IMR-90 (cell line): ENCODE data around the gene APPL2. TPM values are rescaled to one million over a fixed set of nuclear protein-coding genes. Genes with fewer than 3 reads are reported as not detected.

Source experiments
- ATAC-seq: fragments of 200-7000 bp; cut with Tn5 transposase; 2 replicates; pipeline ENCODE4 v1.9.1; 2020; ENCODE audit warnings: low read depth, mild to moderate bottlenecking, moderate library complexity
- BruUV-seq: library from RNA; stranded (reverse); fragments of 400-500 nt; replicated peaks from 2 replicates; lab custom pipeline; 2021; lab: Mats Ljungman, UMichigan
- CTCF ChIA-PET: fragments of 300-600 bp; formaldehyde crosslinking; extraction: SDS; loops from one replicate; lab custom pipeline; 2021; ENCODE audit warnings: antibody characterized with exemption; lab: Yijun Ruan, JAX
- POLR2A ChIA-PET: fragments of 300-600 bp; sonication (Branson Sonifier 250); formaldehyde crosslinking; loops from one replicate; lab custom pipeline; 2022; ENCODE audit warnings: antibody characterized with exemption; ENCODE audit not compliant: unreplicated experiment; lab: Charles Lee
- DNase-seq: peaks from one replicate; pipeline ENCODE4 v3.0.0; 2013
- H2AFZ ChIP-seq: replicated peaks from 2 replicates; pipeline ENCODE3; 2013; ENCODE audit warnings: low read length, mild to moderate bottlenecking; ENCODE audit not compliant: poor library complexity
- H2AK5ac ChIP-seq: 2 replicates; pipeline ENCODE4 v1.6.1; 2013; ENCODE audit warnings: low read depth, low read length, inconsistent platforms
- H2AK9ac ChIP-seq: replicated peaks from 2 replicates; pipeline ENCODE3; 2013; ENCODE audit warnings: mild to moderate bottlenecking, low read depth, low read length, moderate library complexity; ENCODE audit not compliant: poor library complexity
- H2BK120ac ChIP-seq: 2 replicates; pipeline ENCODE4 v1.6.1; 2013; ENCODE audit warnings: low read depth, low read length, inconsistent platforms
- H2BK15ac ChIP-seq: 3 replicates; pipeline ENCODE4 v1.6.1; 2013; ENCODE audit warnings: low read depth, low read length, inconsistent platforms
- H2BK20ac ChIP-seq: 2 replicates; pipeline ENCODE4 v1.6.1; 2013; ENCODE audit warnings: low read depth, mild to moderate bottlenecking, inconsistent platforms, low read length, moderate library complexity
- H2BK5ac ChIP-seq: 2 replicates; pipeline ENCODE4 v1.6.1; 2013; ENCODE audit warnings: mild to moderate bottlenecking, low read depth, low read length, inconsistent platforms; ENCODE audit not compliant: poor library complexity, severe bottlenecking
- H3K14ac ChIP-seq: replicated peaks from 2 replicates; pipeline ENCODE4 v1.6.1; 2013; ENCODE audit warnings: low read depth, low read length, inconsistent platforms
- H3K18ac ChIP-seq: 2 replicates; pipeline ENCODE4 v1.6.1; 2013; ENCODE audit warnings: low read depth, low read length, control low read depth
- H3K23ac ChIP-seq: 2 replicates; pipeline ENCODE4 v1.6.1; 2013; ENCODE audit warnings: low read depth, low read length, inconsistent platforms
- H3K27ac ChIP-seq: 2 replicates; pipeline ENCODE4 v1.5.1; 2013; ENCODE audit warnings: mild to moderate bottlenecking, control low read depth, low read length; ENCODE audit not compliant: insufficient read depth
- H3K27me3 ChIP-seq: 2 replicates; pipeline ENCODE4 v1.6.1; 2013; ENCODE audit warnings: low read length; ENCODE audit not compliant: control insufficient read depth, insufficient read depth
- H3K36me3 ChIP-seq: 2 replicates; pipeline ENCODE4 v1.6.1; 2013; ENCODE audit warnings: low read length, mixed read lengths; ENCODE audit not compliant: control insufficient read depth, insufficient read depth
- H3K4ac ChIP-seq: 2 replicates; pipeline ENCODE4 v1.6.1; 2013; ENCODE audit warnings: low read depth, low read length, inconsistent platforms
- H3K4me1 ChIP-seq: 2 replicates; pipeline ENCODE4 v1.6.1; 2013; ENCODE audit warnings: low read length, mixed read lengths; ENCODE audit not compliant: control insufficient read depth, insufficient read depth
- H3K4me2 ChIP-seq: 2 replicates; pipeline ENCODE4 v1.6.1; 2013; ENCODE audit warnings: low read depth, mild to moderate bottlenecking, control low read depth, low read length, moderate library complexity
- H3K4me3 ChIP-seq: 2 replicates; pipeline ENCODE4 v1.5.1; 2013; ENCODE audit warnings: low read depth, mild to moderate bottlenecking, control low read depth, low read length, moderate library complexity; ENCODE audit not compliant: insufficient read depth
- H3K56ac ChIP-seq: 2 replicates; pipeline ENCODE4 v1.6.1; 2013; ENCODE audit warnings: low read length, inconsistent platforms; ENCODE audit not compliant: insufficient read depth; ENCODE audit errors: extremely low read depth
- H3K79me1 ChIP-seq, 2 experiments: 2 replicates each; pipeline ENCODE4 v1.6.1; 2013; ENCODE audit warnings: low read length in 2 of 2, inconsistent platforms in 1 of 2, low read depth in 1 of 2
- H3K9ac ChIP-seq: 2 replicates; pipeline ENCODE4 v1.6.1; 2013; ENCODE audit warnings: low read depth, low read length, control low read depth
- H3K9me1 ChIP-seq: 2 replicates; pipeline ENCODE4 v1.6.1; 2013; ENCODE audit warnings: low read length, inconsistent platforms; ENCODE audit not compliant: insufficient read depth
- H3K9me3 ChIP-seq: 2 replicates; pipeline ENCODE4 v1.6.1; 2013; ENCODE audit warnings: low read length; ENCODE audit not compliant: control insufficient read depth, insufficient read depth
- H4K20me1 ChIP-seq: 2 replicates; pipeline ENCODE4 v1.6.1; 2013; ENCODE audit warnings: low read length, inconsistent platforms; ENCODE audit not compliant: insufficient read depth
- H4K5ac ChIP-seq: 2 replicates; pipeline ENCODE4 v1.6.1; 2013; ENCODE audit warnings: mild to moderate bottlenecking, low read depth, low read length, control low read depth
- H4K8ac ChIP-seq, 2 experiments: 2 replicates each; pipeline ENCODE4 v1.6.1; 2013; ENCODE audit warnings: low read depth in 2 of 2, low read length in 2 of 2, control low read depth in 1 of 2, inconsistent platforms in 1 of 2
- H4K91ac ChIP-seq: 2 replicates; pipeline ENCODE4 v1.6.1; 2013; ENCODE audit warnings: low read depth, low read length, inconsistent platforms; ENCODE audit not compliant: insufficient read depth
- BHLHE40 ChIP-seq: fragments of 150-350 bp; IDR thresholded peaks from 2 replicates; pipeline ENCODE4 v1.6.1; 2016; ENCODE audit warnings: mild to moderate bottlenecking, low read depth, low read length
- CEBPB ChIP-seq: IDR thresholded peaks from 2 replicates; pipeline ENCODE4 v1.6.1; 2012; ENCODE audit warnings: low read depth, low read length, improper control_type of control experiment
- CHD1 ChIP-seq: IDR thresholded peaks from 2 replicates; pipeline ENCODE4 v1.6.1; 2012; ENCODE audit warnings: low read depth, low read length, improper control_type of control experiment
- FOS ChIP-seq: fragments of 150-350 bp; IDR thresholded peaks from 2 replicates; pipeline ENCODE4 v1.6.1; 2016; ENCODE audit warnings: low read depth, low read length
- MAFK ChIP-seq: IDR thresholded peaks from 2 replicates; pipeline ENCODE4 v1.6.1; 2012; ENCODE audit warnings: low read depth, low read length, improper control_type of control experiment
- MAZ ChIP-seq: IDR thresholded peaks from 2 replicates; pipeline ENCODE4 v1.6.1; 2012; ENCODE audit warnings: low read depth, mild to moderate bottlenecking, low read length, improper control_type of control experiment, moderate library complexity, borderline replicate concordance
- NFE2L2 ChIP-seq: fragments of 150-350 bp; IDR thresholded peaks from 2 replicates; pipeline ENCODE4 v1.6.1; 2016; ENCODE audit warnings: low read depth, mild to moderate bottlenecking, low read length
- POLR2A ChIP-seq: IDR thresholded peaks from 2 replicates; pipeline ENCODE4 v1.6.1; 2012; ENCODE audit warnings: mild to moderate bottlenecking, low read depth, low read length
- RAD21 ChIP-seq: IDR thresholded peaks from 2 replicates; pipeline ENCODE4 v1.6.1; 2012; ENCODE audit warnings: low read length, improper control_type of control experiment
- RCOR1 ChIP-seq: IDR thresholded peaks from 2 replicates; pipeline ENCODE4 v1.6.1; 2012; ENCODE audit warnings: mild to moderate bottlenecking, low read length, improper control_type of control experiment; ENCODE audit not compliant: insufficient replicate concordance
- RFX5 ChIP-seq: IDR thresholded peaks from 2 replicates; pipeline ENCODE4 v1.8.0; 2012; ENCODE audit warnings: low read depth, mild to moderate bottlenecking, low read length, moderate library complexity
- SMC3 ChIP-seq: fragments of 150-350 bp; IDR thresholded peaks from 2 replicates; pipeline ENCODE4 v1.6.1; 2016; ENCODE audit warnings: low read depth, mild to moderate bottlenecking, antibody characterized with exemption, low read length, moderate library complexity
- WGBS, 2 experiments: methylation state at CpG; one replicate each; pipeline versions ENCODE4 v1.1.5 to v1.1.7; 2013; ENCODE audit warnings: missing lambda C conversion rate in 2 of 2; ENCODE audit not compliant: insufficient read length in 1 of 2; ENCODE audit errors: extremely low coverage in 2 of 2; 5-methylcytosine and 5-hydroxymethylcytosine counted together
- dilution Hi-C: fragments of 300-500 bp; cut with HindIII; formaldehyde crosslinking; loops from one replicate; pipeline ENCODE4 v1.14.3; 2018; ENCODE audit warnings: low sequenced_read_pairs; ENCODE audit not compliant: unreplicated experiment
- in situ Hi-C: fragments of 300-500 bp; cut with MboI; formaldehyde crosslinking; loops from 3 replicates; pipeline ENCODE4 v1.14.3; 2019; ENCODE audit warnings: low sequenced_read_pairs, inconsistent platforms, mixed read lengths
- intact Hi-C: fragments of 100-400 bp; cut with micrococcal nuclease; formaldehyde crosslinking; loops from 2 replicates; pipeline ENCODE4 v1.10.0; 2022
- polyA plus RNA-seq, 3 experiments: library from polyadenylated mRNA; depleted of rRNA; stranded (reverse); fragments of >200 nt; gene quantifications; 2 replicates each; pipeline ENCODE4 v1.2.3, GENCODE V29; 2012; ENCODE audit warnings: low replicate concordance in 1 of 3
- total RNA-seq: library from RNA; depleted of rRNA; stranded (reverse); fragments of >200 nt; gene quantifications from 2 replicates; pipeline ENCODE4 v1.2.3, GENCODE V29; 2012
- TF ChIP-seq, protein P1 (sequence below): fragments of 150-350 bp; IDR thresholded peaks from 2 replicates; pipeline ENCODE4 v1.6.1; 2017; ENCODE audit warnings: mild to moderate bottlenecking, antibody characterized with exemption, low read length, low read depth
- TF ChIP-seq, protein P2 (sequence below): conservative IDR thresholded peaks from 2 replicates; pipeline ENCODE4 v1.5.1; 2012; ENCODE audit warnings: mild to moderate bottlenecking, low read depth, low read length, improper control_type of control experiment

APPL2 gene
- total and polyA plus RNA-seq, 2 of the 4 experiments (the other 2 are of a cell fraction): 42.3 to 65.8 TPM

DNA sequence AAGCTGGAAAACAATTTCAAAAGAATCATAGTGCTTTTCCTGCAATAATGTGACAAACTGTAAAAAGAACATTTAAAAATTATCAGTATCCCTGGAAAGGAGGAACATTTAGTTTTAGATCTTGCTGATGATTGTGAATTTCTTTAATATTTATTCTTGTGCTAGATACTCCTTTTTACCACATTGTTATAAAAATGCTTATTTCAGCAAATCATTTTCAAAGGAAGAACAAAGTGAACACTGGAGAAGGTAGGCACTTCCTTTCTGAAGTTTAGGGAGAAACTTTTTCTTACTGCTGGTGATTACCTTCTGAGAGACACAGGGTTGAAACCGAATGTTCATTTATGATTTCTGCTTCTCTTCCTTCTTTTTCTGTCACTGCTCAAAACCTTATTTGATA is 49.4 kb upstream of the APPL2 start:
- no peaks in the 10 kb centered on the region for H3K79me1 ChIP-seq
- no peak overlapping the region for H4K8ac ChIP-seq
- H3K9me1 ChIP-seq: 0 out of 2 replicates have a peak, but pooled peaks cover 4% of the 10 kb centered on the region
- H4K5ac ChIP-seq: no peak overlapping the region
- H3K18ac ChIP-seq: no peak overlapping the region
- in situ Hi-C loops (no loop called here), dilution Hi-C loops (no loop called here), intact Hi-C loops (no loop called here)
- no peak overlapping the region for H2AK5ac ChIP-seq
- no peak overlapping the region for H2BK5ac ChIP-seq
- POLR2A ChIA-PET: no interaction called here
- H3K36me3 ChIP-seq: no peaks in the 10 kb centered on the region
- H3K9me3 ChIP-seq: no peaks in the 10 kb centered on the region
- no peak overlapping the region for H3K9ac ChIP-seq
- H3K4me1 ChIP-seq: no peaks in the 10 kb centered on the region; the same call in 1 of the 2 replicates
- no peak overlapping the region for H3K56ac ChIP-seq
- no peak for TF ChIP-seq RAD21
- no peak for TF ChIP-seq RFX5
- TF ChIP-seq CEBPB: no peak
- no peak for TF ChIP-seq SMC3
- TF ChIP-seq POLR2A: no peak
- TF ChIP-seq CHD1: no peak
- TF ChIP-seq MAFK: no peak
- no peak for TF ChIP-seq RCOR1
- TF ChIP-seq, protein P1, sequence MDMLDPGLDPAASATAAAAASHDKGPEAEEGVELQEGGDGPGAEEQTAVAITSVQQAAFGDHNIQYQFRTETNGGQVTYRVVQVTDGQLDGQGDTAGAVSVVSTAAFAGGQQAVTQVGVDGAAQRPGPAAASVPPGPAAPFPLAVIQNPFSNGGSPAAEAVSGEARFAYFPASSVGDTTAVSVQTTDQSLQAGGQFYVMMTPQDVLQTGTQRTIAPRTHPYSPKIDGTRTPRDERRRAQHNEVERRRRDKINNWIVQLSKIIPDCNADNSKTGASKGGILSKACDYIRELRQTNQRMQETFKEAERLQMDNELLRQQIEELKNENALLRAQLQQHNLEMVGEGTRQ: no peak
- no peak for TF ChIP-seq BHLHE40
- TF ChIP-seq NFE2L2: no peak
- TF ChIP-seq FOS: no peak
- no peak for TF ChIP-seq MAZ
- TF ChIP-seq, protein P2, sequence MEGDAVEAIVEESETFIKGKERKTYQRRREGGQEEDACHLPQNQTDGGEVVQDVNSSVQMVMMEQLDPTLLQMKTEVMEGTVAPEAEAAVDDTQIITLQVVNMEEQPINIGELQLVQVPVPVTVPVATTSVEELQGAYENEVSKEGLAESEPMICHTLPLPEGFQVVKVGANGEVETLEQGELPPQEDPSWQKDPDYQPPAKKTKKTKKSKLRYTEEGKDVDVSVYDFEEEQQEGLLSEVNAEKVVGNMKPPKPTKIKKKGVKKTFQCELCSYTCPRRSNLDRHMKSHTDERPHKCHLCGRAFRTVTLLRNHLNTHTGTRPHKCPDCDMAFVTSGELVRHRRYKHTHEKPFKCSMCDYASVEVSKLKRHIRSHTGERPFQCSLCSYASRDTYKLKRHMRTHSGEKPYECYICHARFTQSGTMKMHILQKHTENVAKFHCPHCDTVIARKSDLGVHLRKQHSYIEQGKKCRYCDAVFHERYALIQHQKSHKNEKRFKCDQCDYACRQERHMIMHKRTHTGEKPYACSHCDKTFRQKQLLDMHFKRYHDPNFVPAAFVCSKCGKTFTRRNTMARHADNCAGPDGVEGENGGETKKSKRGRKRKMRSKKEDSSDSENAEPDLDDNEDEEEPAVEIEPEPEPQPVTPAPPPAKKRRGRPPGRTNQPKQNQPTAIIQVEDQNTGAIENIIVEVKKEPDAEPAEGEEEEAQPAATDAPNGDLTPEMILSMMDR: no peak
- no peak overlapping the region for H3K4me3 ChIP-seq
- no peaks in the 10 kb centered on the region for H4K20me1 ChIP-seq
- no CpG with 5 or more reads among the region's 1 CpG for WGBS, 2 experiments
- H3K14ac ChIP-seq: no peak overlapping the region
- H3K27me3 ChIP-seq: no peaks in the 10 kb centered on the region
- no peak overlapping the region for H3K23ac ChIP-seq
- no peak overlapping the region for H2AK9ac ChIP-seq
- CTCF ChIA-PET: no interaction called here
- H2BK120ac ChIP-seq: no peak overlapping the region
- H2BK20ac ChIP-seq: no peak overlapping the region
- H3K4ac ChIP-seq: no peak overlapping the region
- no peak overlapping the region for H3K4me2 ChIP-seq
- no peak overlapping the region for H2AFZ ChIP-seq
- H4K91ac ChIP-seq: no peak overlapping the region
- no peak overlapping the region for H2BK15ac ChIP-seq
- no peak overlapping the region for H3K27ac ChIP-seq
- no peak for DNase-seq
- no peak for ATAC-seq
- BruUV-seq: no TSS peak
